ENCODE measurements around the gene SHB.

DNA sequence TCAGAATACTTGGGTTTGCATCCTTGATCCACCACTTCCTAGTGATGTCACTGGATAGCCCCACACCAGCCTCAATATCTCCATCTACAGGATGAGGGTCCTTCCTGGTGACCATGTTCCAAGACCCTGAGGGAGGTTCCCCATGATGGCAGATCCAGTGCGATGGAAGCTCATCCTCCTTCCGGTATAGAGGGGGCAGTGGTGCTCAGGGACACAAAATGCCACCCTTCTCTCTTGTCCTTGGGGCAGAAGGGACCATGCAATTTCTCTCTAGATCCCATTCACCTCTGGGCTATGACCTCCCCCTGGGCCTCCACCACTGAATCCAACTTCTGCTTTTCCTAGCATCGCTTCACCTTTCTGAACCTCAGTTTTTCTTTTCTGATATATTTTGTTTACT lies 159.7 kb downstream of the SHB start:
- TF ChIP-seq, protein P1, sequence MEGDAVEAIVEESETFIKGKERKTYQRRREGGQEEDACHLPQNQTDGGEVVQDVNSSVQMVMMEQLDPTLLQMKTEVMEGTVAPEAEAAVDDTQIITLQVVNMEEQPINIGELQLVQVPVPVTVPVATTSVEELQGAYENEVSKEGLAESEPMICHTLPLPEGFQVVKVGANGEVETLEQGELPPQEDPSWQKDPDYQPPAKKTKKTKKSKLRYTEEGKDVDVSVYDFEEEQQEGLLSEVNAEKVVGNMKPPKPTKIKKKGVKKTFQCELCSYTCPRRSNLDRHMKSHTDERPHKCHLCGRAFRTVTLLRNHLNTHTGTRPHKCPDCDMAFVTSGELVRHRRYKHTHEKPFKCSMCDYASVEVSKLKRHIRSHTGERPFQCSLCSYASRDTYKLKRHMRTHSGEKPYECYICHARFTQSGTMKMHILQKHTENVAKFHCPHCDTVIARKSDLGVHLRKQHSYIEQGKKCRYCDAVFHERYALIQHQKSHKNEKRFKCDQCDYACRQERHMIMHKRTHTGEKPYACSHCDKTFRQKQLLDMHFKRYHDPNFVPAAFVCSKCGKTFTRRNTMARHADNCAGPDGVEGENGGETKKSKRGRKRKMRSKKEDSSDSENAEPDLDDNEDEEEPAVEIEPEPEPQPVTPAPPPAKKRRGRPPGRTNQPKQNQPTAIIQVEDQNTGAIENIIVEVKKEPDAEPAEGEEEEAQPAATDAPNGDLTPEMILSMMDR (conservative IDR thresholded peaks at IDR 0.05) = no peak
- TF ChIP-seq EZH2 (IDR thresholded peaks at IDR 0.05; ENCODE audit: low read depth) = no peak
